Measurements from ENCODE around the gene LONRF2. TPM values are rescaled to one million over a fixed set of nuclear protein-coding genes. Genes with fewer than 3 reads are reported as not detected.

The LONRF2 gene
- total RNA-seq, 1 experiment from 2014 or later = 0.84 TPM

DNA sequence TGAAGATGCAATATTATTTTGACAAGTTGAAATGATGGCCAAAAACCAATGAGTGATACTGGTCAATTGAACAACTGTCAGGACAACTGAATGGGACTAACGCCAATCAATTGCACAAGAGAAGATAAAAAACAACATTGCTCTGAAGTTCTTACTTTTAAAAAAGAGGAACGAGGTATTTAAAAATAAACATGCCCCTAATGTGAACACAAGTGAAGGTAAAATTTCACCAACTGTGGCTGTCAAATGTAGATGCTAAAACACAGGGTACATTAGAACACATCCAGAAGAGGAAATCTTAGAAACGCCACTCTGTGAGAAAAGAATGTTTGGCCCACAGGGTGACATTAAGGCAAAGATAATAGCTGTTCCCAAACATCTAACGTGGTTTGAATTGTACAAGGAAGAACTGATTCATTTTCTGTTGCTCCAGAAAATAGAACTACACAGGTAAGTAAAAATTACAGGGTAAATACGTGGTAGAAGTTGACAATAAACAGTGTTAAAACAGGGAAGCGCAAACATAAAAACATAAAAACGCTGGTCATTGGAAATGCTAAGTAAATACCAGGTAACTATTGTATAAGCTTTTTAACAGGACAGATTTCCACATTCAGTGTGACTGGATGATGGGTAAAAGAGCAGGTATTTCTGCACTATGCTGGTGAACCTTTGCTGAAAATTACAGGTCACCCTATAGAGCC is 20.3 kb downstream of the LONRF2 start:
- DNase-seq (ENCODE audit: low read depth) = no peak

DNA sequence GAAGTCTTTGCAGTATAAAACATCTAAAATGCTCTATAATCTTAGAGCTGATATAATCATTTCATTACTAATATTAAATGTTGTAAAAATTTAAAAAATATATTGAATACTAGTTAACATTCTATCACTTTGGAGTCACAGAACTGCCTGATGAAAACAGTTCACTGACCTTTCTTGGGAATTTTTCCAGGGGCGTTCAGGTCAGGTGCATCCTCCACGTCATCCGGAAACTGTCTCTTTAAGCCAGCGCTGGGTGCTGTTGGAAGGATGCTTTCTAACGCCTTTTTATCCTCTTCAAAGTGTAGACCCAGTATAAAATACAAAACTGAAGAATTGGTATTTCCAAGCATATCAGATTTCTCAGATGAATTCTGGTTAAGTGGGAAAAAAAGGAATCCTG is 22.8 kb downstream of the LONRF2 start:
- DNase-seq (ENCODE audit: low read depth) = no peak

DNA sequence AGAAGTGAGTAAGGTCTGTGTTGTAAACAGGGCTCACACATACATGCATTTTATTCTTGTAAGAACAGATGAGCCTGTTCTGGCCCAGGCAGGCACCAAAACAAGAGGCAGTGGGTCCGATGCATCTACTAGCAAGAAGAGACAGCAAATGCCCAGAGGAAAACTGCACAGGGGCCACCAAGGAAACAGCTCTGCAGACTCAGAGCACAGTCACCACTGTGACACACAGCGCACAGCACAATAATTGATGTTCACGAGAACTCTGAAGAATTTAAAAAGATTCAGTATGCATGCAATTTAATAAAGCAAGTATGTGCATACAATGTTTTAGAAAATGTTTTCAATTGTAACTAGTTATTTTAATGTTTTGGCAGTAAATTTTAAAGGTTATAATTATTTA is 24.8 kb downstream of the LONRF2 start:
- no peak for DNase-seq (ENCODE audit: low read depth)

DNA sequence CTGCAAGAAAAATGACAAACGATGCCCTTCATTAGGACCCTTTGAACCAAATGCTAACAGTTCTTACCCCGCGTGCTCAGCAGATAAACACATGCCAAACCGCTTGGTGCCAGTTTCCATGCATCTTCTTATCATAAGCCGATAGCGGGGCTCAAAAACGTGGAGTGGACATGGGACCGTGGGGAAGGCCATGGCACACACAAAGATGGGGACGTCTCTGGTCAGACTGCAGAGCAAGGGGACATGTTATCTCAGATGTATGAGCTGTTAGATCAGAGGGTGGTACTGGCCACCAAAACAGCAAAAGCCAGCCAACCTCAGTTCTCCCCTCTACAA is 28.2 kb downstream of the LONRF2 start:
- DNase-seq (ENCODE audit: low read depth) = no peak

DNA sequence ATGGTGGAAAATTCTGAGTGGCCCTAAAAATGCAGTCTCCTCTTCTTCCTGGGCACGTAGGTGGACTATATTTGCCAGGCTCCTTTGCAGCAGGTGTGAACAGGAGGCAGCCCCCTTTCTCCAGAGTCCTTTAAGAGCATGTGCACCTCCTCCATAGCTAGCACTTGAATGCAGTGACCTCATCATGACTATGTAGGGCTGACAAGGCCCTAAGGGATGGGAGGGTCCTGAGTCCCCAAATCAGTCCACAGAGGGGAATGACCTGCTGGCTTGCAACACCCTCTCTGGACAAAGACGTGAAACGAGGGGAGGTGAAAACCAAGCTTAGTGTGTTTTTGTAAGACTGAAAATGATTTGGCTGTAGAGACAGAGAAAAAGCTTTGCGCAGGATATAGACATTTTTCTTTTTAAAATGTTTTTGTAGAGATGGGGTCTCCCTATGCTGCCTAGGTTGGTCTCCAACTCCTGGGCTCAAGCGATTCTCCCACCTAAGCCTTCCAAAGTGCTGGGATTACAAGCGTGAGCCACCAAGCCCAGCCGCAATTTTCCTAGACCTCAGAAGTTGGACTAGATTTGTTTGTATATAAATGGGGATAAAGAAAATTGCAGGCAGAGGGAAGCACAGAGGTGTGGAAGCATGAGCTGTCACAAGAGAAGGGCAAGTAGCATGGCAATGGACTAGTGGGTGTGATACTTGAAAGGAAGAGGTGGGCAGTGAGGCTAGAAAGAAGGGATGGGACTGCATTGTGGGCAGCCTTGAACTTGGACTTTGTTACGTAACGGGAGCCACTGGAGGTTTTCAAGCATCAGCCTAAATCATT is 28.8 kb downstream of the LONRF2 start:
- DNase-seq (ENCODE audit: low read depth) = peak; percentile 65

DNA sequence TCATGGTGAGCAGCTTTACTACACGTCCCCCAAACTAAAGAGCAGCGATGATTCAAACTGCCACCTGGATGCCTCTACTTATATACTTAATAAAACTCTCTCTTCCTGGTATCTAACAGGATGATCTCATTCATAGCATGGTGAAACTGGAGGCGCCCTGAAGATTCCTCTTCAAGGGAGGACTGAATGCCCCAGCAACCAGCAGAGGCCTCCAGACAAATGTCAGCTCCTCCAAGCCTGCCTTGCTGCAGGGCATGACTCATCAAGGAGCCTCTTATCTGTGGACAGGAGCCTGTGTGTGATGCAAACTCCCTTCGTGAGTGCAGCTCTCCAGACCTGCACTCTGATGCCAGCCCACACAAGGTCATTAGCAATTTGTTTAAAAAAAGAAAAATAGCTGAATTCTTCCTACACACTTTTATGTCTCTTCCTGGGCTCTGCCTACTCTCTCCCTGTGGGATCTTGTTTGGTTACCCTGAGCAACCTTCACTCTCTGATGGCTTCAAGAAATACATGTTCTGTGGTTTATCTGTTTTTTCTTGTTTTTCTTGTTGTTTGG is 30.2 kb downstream of the LONRF2 start:
- peak; percentile 99 for DNase-seq (ENCODE audit: low read depth)

DNA sequence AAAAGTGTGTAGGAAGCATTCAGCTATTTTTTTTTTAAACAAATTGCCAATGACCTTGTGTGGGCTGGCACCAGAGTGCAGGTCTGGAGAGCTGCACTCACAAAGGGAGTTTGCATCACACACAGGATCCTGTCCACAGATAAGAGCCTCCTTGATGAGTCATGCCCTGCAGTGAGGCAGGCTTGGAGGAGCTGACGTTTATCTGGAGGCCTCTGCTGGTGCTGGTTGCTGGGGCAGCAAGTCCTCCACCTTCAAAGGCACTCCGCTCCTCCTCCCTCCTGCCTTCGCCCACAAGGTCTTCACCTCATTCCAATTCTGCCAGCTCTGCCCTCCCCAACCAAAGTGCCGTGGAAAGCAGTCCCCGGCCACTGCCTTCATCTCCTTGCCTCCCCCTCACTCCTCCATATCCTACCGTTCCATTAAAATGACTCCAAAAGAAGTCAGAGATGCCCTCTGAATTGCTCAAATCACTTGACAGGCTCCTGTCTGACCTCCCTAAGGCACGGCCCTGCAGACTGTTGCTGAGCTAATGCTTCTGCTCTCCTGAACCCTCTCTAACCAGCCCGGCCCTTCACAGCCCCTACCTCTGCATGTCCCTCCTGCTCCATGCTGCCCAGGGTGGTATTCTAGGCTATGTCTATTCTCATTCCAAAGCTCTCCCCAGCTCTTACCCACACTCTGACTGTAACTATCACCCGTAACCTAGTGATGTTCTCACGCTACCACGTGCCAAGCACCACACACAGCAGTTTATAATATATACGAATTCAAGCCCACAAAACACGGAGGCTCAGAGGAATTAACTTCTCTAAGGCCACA is 30.9 kb downstream of the LONRF2 start:
- DNase-seq (ENCODE audit: low read depth) = peak; percentile 100

DNA sequence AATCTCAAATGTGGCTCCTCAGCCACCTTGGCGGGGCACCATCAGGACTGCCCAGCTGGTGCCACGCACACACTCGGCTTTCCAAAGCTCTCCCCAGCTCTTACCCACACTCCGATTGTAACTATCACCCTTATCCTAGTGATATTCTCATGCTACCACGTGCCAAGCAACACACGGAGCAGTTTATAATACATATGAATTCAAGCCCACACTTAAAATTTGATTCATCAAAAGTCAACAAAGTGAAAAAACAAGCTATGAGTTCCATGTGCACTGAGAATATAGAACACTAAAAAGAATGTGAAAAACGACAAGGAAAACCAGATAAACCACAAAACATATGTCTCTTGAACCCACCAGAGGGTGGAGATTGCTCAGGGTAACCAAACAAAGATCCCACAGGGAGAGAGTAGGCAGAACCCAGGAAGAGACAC is 31.6 kb downstream of the LONRF2 start:
- no peak for DNase-seq (ENCODE audit: low read depth)

DNA sequence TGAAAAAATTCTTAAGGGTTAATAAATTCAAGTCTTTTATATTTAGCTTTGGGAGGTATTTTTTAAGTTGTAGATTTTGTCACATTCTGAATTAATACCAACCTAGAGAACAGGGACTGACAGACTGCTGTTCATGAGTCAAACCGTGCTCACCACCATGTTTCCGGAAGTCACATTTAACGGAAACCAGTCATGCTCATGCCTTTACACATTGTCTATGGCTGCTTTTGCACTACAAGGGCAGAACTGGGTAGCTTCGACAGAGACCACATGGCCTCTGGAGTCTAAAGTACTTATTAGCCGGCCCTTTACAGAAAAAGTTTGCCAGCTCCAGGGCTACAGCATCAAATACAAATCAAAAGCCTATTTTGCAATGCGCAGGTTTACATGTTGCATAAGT is 33.3 kb downstream of the LONRF2 start:
- peak; percentile 42 for DNase-seq (ENCODE audit: low read depth)

DNA sequence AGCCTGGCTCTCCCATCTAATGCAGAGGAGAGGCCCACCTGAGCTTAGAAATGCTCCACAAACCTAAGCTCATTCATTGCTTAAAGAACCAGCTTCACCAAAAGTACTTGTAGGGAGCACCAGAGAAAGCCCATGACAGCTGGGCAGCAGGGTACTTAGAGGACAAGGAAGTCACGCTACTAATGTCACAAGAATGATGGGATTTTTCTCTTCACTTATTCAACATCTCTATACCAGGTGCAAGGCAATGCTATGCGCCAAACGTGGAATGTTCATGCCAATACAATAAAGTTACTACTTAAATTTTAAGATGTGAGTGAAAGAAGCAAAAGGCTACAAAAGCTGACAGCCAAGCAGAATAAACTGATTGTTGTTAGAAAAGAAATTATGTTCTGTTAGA is 36.0 kb downstream of the LONRF2 start:
- DNase-seq (ENCODE audit: low read depth) = peak; percentile 65

DNA sequence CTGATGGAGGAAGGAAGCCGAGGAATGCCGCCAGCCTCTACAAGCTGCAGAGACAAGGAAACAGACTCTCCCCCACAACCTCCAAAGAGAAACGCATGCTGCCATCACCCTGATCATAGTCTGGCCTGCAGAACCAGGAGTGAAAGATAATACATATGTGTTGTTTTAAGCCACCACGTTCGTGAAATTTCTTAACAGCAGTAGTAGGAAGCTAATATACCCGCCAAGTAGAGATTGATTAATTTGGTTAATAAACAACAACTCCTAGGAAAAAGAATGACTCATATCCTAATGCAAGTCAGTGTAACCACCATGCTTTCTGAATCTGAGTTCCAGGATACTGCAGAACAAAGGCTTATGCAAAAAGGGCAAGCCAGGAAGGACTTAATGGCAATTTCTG is 36.6 kb downstream of the LONRF2 start:
- DNase-seq (ENCODE audit: low read depth) = peak; percentile 75

DNA sequence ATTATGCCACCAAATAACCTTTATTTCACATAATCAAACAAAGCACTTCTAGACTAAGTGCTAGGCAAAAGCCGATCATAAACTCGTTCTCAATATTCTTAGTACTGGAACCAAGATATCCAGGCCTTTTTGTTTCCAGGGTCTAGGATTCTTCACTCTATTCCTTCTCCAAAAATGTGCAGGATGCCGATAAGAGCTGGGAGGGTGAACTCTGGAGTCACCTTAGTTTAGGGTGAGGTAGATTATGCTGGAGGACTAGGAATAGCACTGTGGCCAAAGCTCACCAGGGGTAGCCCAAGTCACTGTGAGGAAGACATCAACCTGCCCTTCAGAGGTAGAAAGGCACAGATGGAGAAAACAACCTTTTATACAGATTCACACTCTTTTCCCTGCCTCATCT is 37.3 kb downstream of the LONRF2 start:
- DNase-seq (ENCODE audit: low read depth) = no peak

DNA sequence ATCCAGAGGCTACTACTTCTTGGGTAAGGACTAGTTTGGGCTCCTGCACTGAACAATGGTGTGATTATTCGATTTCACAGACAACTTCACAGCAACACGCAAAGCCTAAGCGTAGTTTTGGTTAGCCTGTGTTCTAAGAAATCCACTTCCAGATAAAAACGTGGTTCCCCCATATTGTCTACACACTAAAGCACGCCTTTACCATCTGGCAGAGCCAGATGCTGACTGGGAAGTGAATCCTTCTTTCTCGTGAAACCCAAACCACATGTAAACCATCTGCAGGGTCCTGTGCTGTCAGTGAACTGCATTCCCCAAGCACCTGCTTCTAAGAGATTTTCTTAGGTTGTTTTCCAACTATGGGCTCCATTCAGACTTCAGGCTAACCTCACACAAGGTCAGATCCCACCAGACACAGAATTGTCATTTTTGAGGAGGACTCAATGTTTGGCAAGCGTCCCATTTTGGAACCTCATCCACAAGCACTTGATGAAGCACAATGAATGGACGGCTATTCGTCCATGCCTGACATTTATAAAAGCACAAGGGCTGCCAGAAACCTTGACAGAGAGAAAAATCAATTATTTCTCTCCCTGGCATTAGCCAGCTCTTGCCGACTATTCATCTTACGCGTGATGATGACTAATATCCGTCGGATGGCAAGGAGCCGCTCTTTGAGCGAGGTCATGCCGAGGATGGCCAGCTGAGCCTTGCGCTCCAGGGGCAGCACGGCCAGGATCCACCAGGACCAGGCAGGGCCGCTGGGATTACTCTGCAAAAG is 38.4 kb downstream of the LONRF2 start:
- peak; percentile 89 for DNase-seq (ENCODE audit: low read depth)

DNA sequence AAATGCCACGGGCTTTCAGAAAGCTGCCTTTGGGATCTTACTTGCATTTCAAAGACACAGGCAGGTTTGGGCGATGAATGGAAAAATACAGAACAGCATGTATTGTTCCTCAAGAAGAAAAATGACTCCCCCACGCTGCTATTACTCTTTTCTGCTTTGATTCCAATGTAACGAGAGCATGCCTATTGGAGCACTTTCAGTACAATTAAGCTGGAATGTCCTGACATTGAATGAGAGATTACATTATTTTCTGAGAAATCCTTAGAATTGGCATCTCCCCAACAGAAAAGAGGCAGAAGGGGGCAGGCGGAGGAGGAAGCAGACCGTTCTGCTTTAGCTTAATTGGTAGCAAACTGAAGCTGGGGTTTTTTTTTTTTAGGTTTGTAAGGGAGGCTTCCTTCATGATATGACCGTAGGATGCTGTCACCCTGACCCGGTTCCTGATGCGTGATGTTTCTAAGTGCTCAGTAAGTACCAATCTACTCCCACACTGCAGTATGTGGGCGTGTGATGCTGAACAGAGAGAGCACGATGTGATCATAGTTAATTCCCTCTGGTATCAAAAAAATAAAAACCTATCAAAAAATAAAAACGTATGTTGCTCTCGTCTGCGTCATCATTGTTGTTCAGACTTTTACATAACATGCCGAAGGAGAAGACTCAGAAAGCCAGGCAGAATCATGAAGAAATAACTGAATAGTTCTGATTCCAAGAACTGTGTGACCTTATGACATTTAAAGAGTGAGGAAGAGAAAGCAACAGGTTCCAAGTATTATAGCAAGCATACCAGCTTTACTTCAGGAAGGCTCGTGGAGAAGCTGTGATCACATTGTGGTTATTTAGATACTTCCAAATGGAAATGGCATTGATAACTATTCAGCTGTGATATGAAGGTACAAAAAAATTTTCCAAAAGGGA is 40.5 kb downstream of the LONRF2 start:
- DNase-seq (ENCODE audit: low read depth) = peak; percentile 72

DNA sequence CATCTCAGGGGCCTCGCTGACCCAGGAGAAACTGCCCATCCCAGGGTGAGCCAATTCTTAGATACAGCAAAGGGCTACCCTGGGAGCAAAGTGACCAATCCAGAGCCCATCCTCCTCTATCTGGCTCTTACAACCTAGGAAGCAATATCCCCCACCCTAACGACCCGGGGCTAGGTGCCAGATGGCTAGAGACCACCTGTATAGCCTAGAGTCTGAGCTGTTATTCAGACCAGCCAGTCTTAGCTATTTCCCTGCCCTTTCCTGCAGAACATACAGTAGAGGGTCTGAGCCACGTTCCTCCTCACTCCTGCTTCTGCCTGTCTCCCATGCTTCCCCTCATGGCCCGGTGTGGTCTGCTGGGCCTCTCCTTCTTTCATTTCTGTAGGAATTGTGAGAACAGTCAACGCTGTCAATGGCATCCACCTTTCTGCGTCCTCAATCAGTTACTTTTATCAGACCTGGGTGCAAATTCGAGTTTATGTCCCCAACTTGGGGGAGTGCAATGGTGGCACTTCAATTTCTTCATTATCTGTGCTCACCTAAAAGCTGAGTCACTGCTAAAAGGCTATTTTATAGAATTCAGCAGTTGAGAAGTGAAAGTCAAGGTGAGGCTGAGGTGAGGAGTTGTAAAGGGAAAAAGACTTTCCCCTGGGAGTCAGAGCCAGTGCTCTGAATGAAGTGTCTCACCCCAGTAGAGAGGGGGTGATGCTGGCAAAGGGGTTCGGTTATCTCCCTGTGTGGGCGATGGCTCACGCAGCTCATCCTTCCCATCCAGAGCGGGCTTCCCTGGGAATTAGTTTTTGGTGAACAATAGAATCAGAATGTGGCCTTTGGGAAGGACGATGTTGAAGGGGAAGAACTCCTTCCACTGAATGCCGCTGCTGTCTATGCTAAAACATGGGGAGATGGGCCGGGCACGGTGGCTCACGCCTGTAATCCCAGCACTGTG is 42.4 kb downstream of the LONRF2 start:
- DNase-seq (ENCODE audit: low read depth) = no peak

DNA sequence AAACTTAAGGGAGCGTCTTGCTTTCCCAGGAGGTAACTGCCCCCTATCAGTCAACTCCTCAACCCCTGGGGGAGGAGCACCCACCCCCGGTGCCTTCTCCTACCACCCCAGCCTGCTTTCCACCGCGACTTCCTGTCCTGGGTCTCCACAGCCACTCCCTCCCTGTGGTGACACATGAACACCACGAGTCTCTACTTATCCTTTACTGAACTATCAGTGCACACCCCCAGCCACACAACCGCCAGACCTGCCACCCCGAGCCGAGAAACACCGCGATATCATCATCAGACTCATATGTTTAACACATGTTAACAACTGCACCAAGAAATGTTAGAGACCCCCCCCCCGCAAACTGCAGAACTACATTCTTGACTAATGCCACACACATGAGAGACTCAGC is 43.3 kb downstream of the LONRF2 start:
- DNase-seq (ENCODE audit: low read depth) = no peak

DNA sequence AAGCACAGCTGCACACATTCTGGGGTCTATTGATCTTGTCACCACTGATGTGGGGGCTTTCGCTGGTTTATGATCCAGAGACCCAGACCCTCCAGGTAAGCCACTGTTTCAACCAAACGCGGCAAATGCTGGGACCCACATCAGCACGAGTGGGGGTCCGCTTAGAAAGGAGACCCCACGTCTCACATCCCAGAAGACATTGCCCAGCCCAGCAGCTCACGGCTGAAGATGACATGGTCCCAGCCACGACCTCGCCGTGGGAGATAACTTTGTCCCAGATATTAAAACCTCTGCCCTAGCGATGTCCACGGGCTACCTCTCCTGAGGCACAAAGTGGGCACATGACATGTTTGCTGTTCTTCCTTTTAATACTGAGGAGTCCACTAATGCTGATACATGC is 43.8 kb downstream of the LONRF2 start:
- no peak for DNase-seq (ENCODE audit: low read depth)

DNA sequence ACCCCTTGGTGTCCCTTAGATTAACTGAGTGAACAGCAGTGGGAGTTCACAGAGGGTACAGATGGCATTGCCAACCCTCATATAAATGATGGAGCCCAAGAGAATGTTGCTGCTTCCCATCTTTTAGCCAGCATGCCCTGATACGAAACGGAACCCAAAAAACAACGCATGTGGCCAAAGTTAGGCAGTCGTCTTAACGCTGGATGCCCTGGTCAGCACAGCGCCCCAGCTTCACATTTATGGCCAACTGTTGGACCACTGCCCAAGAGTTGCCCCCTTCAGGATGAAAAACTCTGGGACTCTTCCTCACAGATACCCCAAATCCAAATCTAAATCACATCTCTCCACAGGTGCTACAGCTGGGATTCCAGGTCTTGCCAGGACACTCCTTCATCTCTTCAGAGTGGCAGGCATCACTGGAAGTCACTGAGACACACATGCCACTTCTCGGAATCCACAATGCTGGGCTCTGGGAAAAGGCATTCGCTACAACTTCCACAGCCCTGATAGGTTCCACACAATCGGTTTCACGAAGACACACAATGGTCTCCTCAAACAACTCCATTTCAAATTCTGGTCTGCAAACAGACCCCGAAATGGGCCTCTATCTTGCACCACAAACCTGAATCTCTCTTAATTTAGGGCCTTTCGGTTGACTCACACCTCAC is 44.6 kb downstream of the LONRF2 start:
- DNase-seq (ENCODE audit: low read depth) = no peak

DNA sequence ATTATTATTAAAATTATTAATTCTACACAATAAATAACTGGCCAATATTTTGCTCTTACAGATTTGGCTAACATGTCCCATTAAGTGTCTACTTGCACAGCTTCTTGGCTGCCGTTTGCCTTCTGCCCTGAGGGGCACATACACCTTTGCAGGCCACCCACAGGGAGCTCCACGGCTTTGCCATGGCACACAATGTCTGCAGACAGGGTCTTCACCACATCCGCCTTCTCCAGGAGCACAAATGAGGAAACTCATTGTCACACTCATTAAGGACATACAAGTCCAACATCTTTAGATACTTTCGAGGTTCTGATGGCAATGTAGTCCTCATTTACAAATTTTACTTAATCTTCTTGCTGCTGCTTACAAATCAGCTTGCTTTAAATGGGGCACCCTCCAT is 45.6 kb downstream of the LONRF2 start:
- DNase-seq (ENCODE audit: low read depth) = no peak
